HEK293 (cell line): Measurements from ENCODE around the gene RMDN3.

Experiments used
- CTCF ChIA-PET: fragments of 350-600 bp; formaldehyde crosslinking; extraction: SDS; loops from one replicate; lab custom pipeline; 2021; ENCODE audit warnings: antibody characterized with exemption; lab: Yijun Ruan, JAX
- POLR2A ChIA-PET: fragments of 300-600 bp; formaldehyde crosslinking; extraction: SDS; loops from one replicate; lab custom pipeline; 2020; ENCODE audit warnings: antibody characterized with exemption, inconsistent platforms; lab: Yijun Ruan, JAX
- H3K27ac ChIP-seq: fragments of 200-500 bp; sonication (Bioruptor generic); 2 replicates; pipeline ENCODE4 v1.5.1; 2014; ENCODE audit warnings: low read depth, low read length, control low read depth, inconsistent platforms; ENCODE audit errors: extremely low read depth
- H3K36me3 ChIP-seq, 2 experiments: fragments of 200-500 bp in 1 of 2; sonication (Bioruptor generic) in 1 of 2; 1 replicate in 1 of 2; 2 replicates in 1 of 2; pipeline ENCODE4 v1.5.1; 2014 to 2017; ENCODE audit warnings: inconsistent platforms in 2 of 2, low read length in 2 of 2; ENCODE audit not compliant: control insufficient read depth in 2 of 2, insufficient read depth in 1 of 2
- H3K4me1 ChIP-seq: fragments of 200-500 bp; sonication (Bioruptor generic); 2 replicates; pipeline ENCODE4 v1.5.1; 2014; ENCODE audit warnings: mild to moderate bottlenecking, low read length, inconsistent platforms; ENCODE audit not compliant: control insufficient read depth, insufficient read depth
- H3K4me3 ChIP-seq: 2 replicates; pipeline ENCODE4 v1.5.1; 2011; ENCODE audit warnings: low read depth, mild to moderate bottlenecking, control low read depth, low read length, moderate library complexity
- H3K9me3 ChIP-seq: fragments of 200-500 bp; sonication (Bioruptor generic); 2 replicates; pipeline ENCODE4 v1.5.1; 2014; ENCODE audit warnings: low read depth, low read length, inconsistent platforms; ENCODE audit not compliant: control insufficient read depth, insufficient read depth
- GLIS1 ChIP-seq: fragments of 450-650 bp; formaldehyde crosslinking; IDR thresholded peaks from 2 replicates; pipeline ENCODE4 v1.5.1; 2016; ENCODE audit warnings: missing biosample characterization, missing genetic modification characterization
- SP3 ChIP-seq: fragments of 450-650 bp; formaldehyde crosslinking; IDR thresholded peaks from 2 replicates; pipeline ENCODE4 v1.5.1; 2016; ENCODE audit warnings: missing biosample characterization, missing genetic modification characterization
- YY1 ChIP-seq: fragments of 450-650 bp; formaldehyde crosslinking; IDR thresholded peaks from 2 replicates; pipeline ENCODE4 v1.5.1; 2018; ENCODE audit warnings: missing biosample characterization, missing genetic modification characterization
- ZBTB20 ChIP-seq: fragments of 450-650 bp; formaldehyde crosslinking; IDR thresholded peaks from 2 replicates; pipeline ENCODE4 v1.5.1; 2016; ENCODE audit warnings: missing biosample characterization, missing genetic modification characterization
- ZFP37 ChIP-seq: fragments of 450-650 bp; formaldehyde crosslinking; IDR thresholded peaks from 2 replicates; pipeline ENCODE4 v1.5.1; 2016; ENCODE audit warnings: missing biosample characterization, missing genetic modification characterization
- ZNF202 ChIP-seq: fragments of 450-650 bp; formaldehyde crosslinking; IDR thresholded peaks from 2 replicates; pipeline ENCODE4 v1.5.1; 2016; ENCODE audit warnings: missing biosample characterization, missing genetic modification characterization, borderline replicate concordance
- ZNF26 ChIP-seq: fragments of 450-650 bp; formaldehyde crosslinking; IDR thresholded peaks from 2 replicates; pipeline ENCODE4 v1.5.1; 2016; ENCODE audit warnings: missing biosample characterization, missing genetic modification characterization
- ZNF350 ChIP-seq: fragments of 450-650 bp; formaldehyde crosslinking; IDR thresholded peaks from 2 replicates; pipeline ENCODE4 v1.5.0; 2017; ENCODE audit warnings: missing biosample characterization, mild to moderate bottlenecking, missing genetic modification characterization
- ZNF391 ChIP-seq: fragments of 450-650 bp; formaldehyde crosslinking; IDR thresholded peaks from 2 replicates; pipeline ENCODE4 v1.5.1; 2016; ENCODE audit warnings: low read depth, missing biosample characterization, missing genetic modification characterization, borderline replicate concordance
- ZNF394 ChIP-seq: fragments of 450-650 bp; formaldehyde crosslinking; IDR thresholded peaks from 2 replicates; pipeline ENCODE4 v1.5.1; 2016; ENCODE audit warnings: missing biosample characterization, missing genetic modification characterization, mild to moderate bottlenecking, moderate library complexity, borderline replicate concordance
- ZNF404 ChIP-seq: fragments of 450-650 bp; formaldehyde crosslinking; IDR thresholded peaks from 2 replicates; pipeline ENCODE4 v1.5.1; 2017; ENCODE audit warnings: missing biosample characterization, missing genetic modification characterization
- ZNF621 ChIP-seq: fragments of 450-650 bp; formaldehyde crosslinking; IDR thresholded peaks from 2 replicates; pipeline ENCODE4 v1.5.1; 2017; ENCODE audit warnings: missing biosample characterization, missing genetic modification characterization
- TF ChIP-seq, protein P1 (sequence below): fragments of 450-650 bp; formaldehyde crosslinking; IDR thresholded peaks from 2 replicates; pipeline ENCODE4 v1.5.1; 2017; ENCODE audit warnings: missing biosample characterization, missing genetic modification characterization
- TF ChIP-seq, protein P2 (sequence below): fragments of 450-650 bp; formaldehyde crosslinking; IDR thresholded peaks from 2 replicates; pipeline ENCODE4 v1.5.1; 2016; ENCODE audit warnings: missing biosample characterization, missing genetic modification characterization
- TF ChIP-seq, protein P3 (sequence below): fragments of 450-650 bp; formaldehyde crosslinking; IDR thresholded peaks from 2 replicates; pipeline ENCODE4 v1.5.1; 2017; ENCODE audit warnings: missing biosample characterization, mild to moderate bottlenecking, missing genetic modification characterization, moderate library complexity

RMDN3 gene

DNA sequence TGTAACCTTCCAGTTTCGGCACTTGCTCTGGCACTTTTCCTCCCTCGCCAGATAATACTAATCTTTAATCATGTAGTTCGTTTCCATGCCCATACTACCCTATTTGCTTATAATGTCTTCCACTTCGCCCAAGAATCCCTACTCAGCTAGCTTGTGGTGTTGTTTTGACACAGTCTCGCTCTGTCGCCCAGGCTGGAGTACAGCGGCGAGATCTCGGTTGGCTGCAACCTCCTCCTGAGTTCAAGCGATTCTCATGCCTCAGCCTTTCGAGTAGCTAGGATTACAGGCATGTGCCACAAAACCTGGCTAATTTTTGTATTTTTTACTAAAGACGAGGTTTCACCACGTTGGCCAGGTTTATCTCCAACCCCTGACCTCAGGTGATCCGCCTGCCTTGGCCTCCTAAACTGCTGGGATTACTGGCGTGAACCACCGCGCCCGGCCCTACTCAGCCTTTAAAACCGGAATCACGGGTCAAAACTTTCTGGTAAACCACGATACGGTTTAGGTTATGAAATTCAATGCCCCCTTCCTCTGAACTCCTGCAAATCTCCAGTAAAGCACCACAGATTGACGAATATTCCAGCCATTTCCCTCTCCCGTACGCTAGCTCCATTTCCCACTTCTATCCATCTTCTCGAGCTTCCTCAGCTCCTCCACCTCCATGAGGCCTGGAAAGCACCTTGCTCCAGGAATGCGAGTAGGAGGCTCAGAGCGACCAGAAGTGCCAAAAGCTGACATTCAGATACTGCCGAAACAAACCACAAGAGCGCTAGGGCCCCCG, 61.0 kb downstream of the RMDN3 start:
- Histone ChIP-seq H3K4me1 (no peaks in the 10 kb centered on the region), H3K27ac (peak overlapping the region; percentile 90), H3K36me3 (peaks cover 6 to 12% of the 10 kb centered on the region in 2 experiments), H3K9me3 (no peaks in the 10 kb centered on the region), H3K4me3 (peak overlapping the region; percentile 63)
- TF ChIP-seq GLIS1 (tag by site-specific recombination) (no peak), ZNF26 (tag by site-specific recombination) (no peak), ZBTB20 (tag by site-specific recombination) (peak; percentile 86), YY1 (tag by site-specific recombination) (peak; percentile 16; the same call in 1 of the 2 replicates), ZNF394 (tag by site-specific recombination) (peak; percentile 21; the same call in 1 of the 2 replicates)
- TF ChIP-seq, protein P1, sequence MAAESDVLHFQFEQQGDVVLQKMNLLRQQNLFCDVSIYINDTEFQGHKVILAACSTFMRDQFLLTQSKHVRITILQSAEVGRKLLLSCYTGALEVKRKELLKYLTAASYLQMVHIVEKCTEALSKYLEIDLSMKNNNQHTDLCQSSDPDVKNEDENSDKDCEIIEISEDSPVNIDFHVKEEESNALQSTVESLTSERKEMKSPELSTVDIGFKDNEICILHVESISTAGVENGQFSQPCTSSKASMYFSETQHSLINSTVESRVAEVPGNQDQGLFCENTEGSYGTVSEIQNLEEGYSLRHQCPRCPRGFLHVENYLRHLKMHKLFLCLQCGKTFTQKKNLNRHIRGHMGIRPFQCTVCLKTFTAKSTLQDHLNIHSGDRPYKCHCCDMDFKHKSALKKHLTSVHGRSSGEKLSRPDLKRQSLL: peak; percentile 28; the same call in 1 of the 2 replicates
- ChIA-PET CTCF (interaction anchor here (0.7 to 1.7 kb wide), 2 partner anchors 16 to 103 kb away, joined by 3 to 16 read pairs; no protein-coding TSS in a partner anchor), POLR2A (interaction anchor here (0.5 to 1.8 kb wide), 16 partner anchors 14 to 639 kb away, joined by 3 to 9 read pairs (median 4); partner anchors contain the start of genes CCDC32, DNAJC17, NUSAP1 and OIP5)

- no peak overlapping the region for H3K27ac ChIP-seq
- no peak overlapping the region for H3K4me3 ChIP-seq
- CTCF ChIA-PET: no interaction called here
- no peaks in the 10 kb centered on the region for H3K4me1 ChIP-seq
- no peaks in the 10 kb centered on the region for H3K9me3 ChIP-seq
- POLR2A ChIA-PET: no interaction called here
- H3K36me3 ChIP-seq: peaks cover 0 to 5% of the 10 kb centered on the region in 2 experiments
- TF ChIP-seq ZNF621 (no peak), SP3 (tag by site-specific recombination) (no peak), ZFP37 (tag by site-specific recombination) (no peak), ZNF350 (tag by site-specific recombination) (no peak), ZNF202 (tag by site-specific recombination) (no peak), ZNF404 (tag by site-specific recombination) (no peak), ZNF391 (tag by site-specific recombination) (no peak)
- TF ChIP-seq, protein P2, sequence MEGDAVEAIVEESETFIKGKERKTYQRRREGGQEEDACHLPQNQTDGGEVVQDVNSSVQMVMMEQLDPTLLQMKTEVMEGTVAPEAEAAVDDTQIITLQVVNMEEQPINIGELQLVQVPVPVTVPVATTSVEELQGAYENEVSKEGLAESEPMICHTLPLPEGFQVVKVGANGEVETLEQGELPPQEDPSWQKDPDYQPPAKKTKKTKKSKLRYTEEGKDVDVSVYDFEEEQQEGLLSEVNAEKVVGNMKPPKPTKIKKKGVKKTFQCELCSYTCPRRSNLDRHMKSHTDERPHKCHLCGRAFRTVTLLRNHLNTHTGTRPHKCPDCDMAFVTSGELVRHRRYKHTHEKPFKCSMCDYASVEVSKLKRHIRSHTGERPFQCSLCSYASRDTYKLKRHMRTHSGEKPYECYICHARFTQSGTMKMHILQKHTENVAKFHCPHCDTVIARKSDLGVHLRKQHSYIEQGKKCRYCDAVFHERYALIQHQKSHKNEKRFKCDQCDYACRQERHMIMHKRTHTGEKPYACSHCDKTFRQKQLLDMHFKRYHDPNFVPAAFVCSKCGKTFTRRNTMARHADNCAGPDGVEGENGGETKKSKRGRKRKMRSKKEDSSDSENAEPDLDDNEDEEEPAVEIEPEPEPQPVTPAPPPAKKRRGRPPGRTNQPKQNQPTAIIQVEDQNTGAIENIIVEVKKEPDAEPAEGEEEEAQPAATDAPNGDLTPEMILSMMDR: no peak
- TF ChIP-seq, protein P3, sequence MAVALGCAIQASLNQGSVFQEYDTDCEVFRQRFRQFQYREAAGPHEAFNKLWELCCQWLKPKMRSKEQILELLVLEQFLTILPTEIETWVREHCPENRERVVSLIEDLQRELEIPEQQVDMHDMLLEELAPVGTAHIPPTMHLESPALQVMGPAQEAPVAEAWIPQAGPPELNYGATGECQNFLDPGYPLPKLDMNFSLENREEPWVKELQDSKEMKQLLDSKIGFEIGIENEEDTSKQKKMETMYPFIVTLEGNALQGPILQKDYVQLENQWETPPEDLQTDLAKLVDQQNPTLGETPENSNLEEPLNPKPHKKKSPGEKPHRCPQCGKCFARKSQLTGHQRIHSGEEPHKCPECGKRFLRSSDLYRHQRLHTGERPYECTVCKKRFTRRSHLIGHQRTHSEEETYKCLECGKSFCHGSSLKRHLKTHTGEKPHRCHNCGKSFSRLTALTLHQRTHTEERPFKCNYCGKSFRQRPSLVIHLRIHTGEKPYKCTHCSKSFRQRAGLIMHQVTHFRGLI: no peak
Measured at GRCh38 chr15:40691737-40692136, 63.3 kb downstream of the RMDN3 start.
